Trophoblast cell (in vitro differentiated cells and primary cell): ENCODE results near the gene CAMKK1.

ENCODE experiments used
- DNase-seq, 2 donors: peaks; one replicate each; pipeline ENCODE4 v3.0.0-alpha.2; 2016
- H2AFZ ChIP-seq: 2 replicates; pipeline ENCODE4 v1.6.1; 2013; ENCODE audit warnings: low read length, moderate library complexity, mild to moderate bottlenecking; ENCODE audit not compliant: insufficient read depth, poor library complexity
- H2AK5ac ChIP-seq: 2 replicates; pipeline ENCODE4 v1.6.1; 2013; ENCODE audit warnings: mild to moderate bottlenecking, low read length
- H2BK120ac ChIP-seq: 2 replicates; pipeline ENCODE4 v1.6.1; 2013; ENCODE audit warnings: low read length, mild to moderate bottlenecking, moderate library complexity; ENCODE audit not compliant: insufficient read depth, poor library complexity
- H2BK12ac ChIP-seq: 2 replicates; pipeline ENCODE4 v1.6.1; 2013; ENCODE audit warnings: mild to moderate bottlenecking, low read length, moderate library complexity
- H2BK5ac ChIP-seq: 2 replicates; pipeline ENCODE4 v1.6.1; 2013; ENCODE audit warnings: low read length, low read depth, moderate library complexity, mild to moderate bottlenecking; ENCODE audit not compliant: poor library complexity
- H3K14ac ChIP-seq: 2 replicates; pipeline ENCODE4 v1.6.1; 2013; ENCODE audit warnings: mild to moderate bottlenecking, low read length
- H3K18ac ChIP-seq: 2 replicates; pipeline ENCODE4 v1.6.1; 2013; ENCODE audit warnings: mild to moderate bottlenecking, low read length
- H3K23ac ChIP-seq: 2 replicates; pipeline ENCODE4 v1.6.1; 2013; ENCODE audit warnings: low read length
- H3K27ac ChIP-seq: 2 replicates; pipeline ENCODE4 v1.5.1; 2013; ENCODE audit warnings: low read depth, mild to moderate bottlenecking, inconsistent platforms, low read length, moderate library complexity
- H3K27me3 ChIP-seq: 2 replicates; pipeline ENCODE4 v1.6.1; 2013; ENCODE audit warnings: inconsistent platforms, mild to moderate bottlenecking, low read length, moderate library complexity; ENCODE audit not compliant: insufficient read depth
- H3K36me3 ChIP-seq, 2 experiments: 1 replicate in 1 of 2; 2 replicates in 1 of 2; pipeline ENCODE4 v1.6.1; 2013; ENCODE audit warnings: low read length in 2 of 2, mild to moderate bottlenecking in 2 of 2, moderate library complexity in 1 of 2; ENCODE audit not compliant: insufficient read depth in 2 of 2, control insufficient read depth in 1 of 2
- H3K4ac ChIP-seq: 2 replicates; pipeline ENCODE4 v1.6.1; 2013; ENCODE audit warnings: low read depth, mild to moderate bottlenecking, low read length, moderate library complexity
- H3K4me1 ChIP-seq, 2 experiments: 1 replicate in 1 of 2; 2 replicates in 1 of 2; pipeline ENCODE4 v1.6.1; 2013; ENCODE audit warnings: low read length in 2 of 2, mild to moderate bottlenecking in 2 of 2, moderate library complexity in 1 of 2; ENCODE audit not compliant: insufficient read depth in 2 of 2, control insufficient read depth in 1 of 2
- H3K4me2 ChIP-seq: 2 replicates; pipeline ENCODE4 v1.6.1; 2013; ENCODE audit warnings: inconsistent platforms, mild to moderate bottlenecking, low read length, moderate library complexity
- H3K4me3 ChIP-seq: 2 replicates; pipeline ENCODE4 v1.5.1; 2013; ENCODE audit warnings: mild to moderate bottlenecking, low read depth, low read length, inconsistent platforms
- H3K79me1 ChIP-seq: one replicate; pipeline ENCODE4 v1.6.1; 2013; ENCODE audit warnings: low read length
- H3K79me2 ChIP-seq: 2 replicates; pipeline ENCODE4 v1.6.1; 2013; ENCODE audit warnings: low read length, mild to moderate bottlenecking; ENCODE audit not compliant: control insufficient read depth, insufficient read depth, poor library complexity
- H3K9ac ChIP-seq: 2 replicates; pipeline ENCODE4 v1.6.1; 2013; ENCODE audit warnings: mild to moderate bottlenecking, low read length
- H3K9me3 ChIP-seq: 2 replicates; pipeline ENCODE4 v1.6.1; 2013; ENCODE audit warnings: low read depth, mild to moderate bottlenecking, control low read depth, inconsistent platforms, low read length; ENCODE audit not compliant: insufficient read depth
- H4K12ac ChIP-seq: 2 replicates; pipeline ENCODE4 v1.6.1; 2013; ENCODE audit warnings: low read depth, mild to moderate bottlenecking, low read length, moderate library complexity
- H4K8ac ChIP-seq: 2 replicates; pipeline ENCODE4 v1.6.1; 2013; ENCODE audit warnings: low read depth, mild to moderate bottlenecking, low read length, moderate library complexity
- H4K91ac ChIP-seq: one replicate; pipeline ENCODE4 v1.6.1; 2013; ENCODE audit warnings: low read depth, mild to moderate bottlenecking, low read length, moderate library complexity
- WGBS: extraction: QIAGEN DNeasy Blood & Tissue Kit; methylation state at CpG from one replicate; pipeline ENCODE4 v1.1.7; 2013; ENCODE audit warnings: missing lambda C conversion rate; ENCODE audit not compliant: insufficient read length, insufficient coverage; ENCODE audit errors: extremely low coverage; 5-methylcytosine and 5-hydroxymethylcytosine counted together

The CAMKK1 gene

DNA sequence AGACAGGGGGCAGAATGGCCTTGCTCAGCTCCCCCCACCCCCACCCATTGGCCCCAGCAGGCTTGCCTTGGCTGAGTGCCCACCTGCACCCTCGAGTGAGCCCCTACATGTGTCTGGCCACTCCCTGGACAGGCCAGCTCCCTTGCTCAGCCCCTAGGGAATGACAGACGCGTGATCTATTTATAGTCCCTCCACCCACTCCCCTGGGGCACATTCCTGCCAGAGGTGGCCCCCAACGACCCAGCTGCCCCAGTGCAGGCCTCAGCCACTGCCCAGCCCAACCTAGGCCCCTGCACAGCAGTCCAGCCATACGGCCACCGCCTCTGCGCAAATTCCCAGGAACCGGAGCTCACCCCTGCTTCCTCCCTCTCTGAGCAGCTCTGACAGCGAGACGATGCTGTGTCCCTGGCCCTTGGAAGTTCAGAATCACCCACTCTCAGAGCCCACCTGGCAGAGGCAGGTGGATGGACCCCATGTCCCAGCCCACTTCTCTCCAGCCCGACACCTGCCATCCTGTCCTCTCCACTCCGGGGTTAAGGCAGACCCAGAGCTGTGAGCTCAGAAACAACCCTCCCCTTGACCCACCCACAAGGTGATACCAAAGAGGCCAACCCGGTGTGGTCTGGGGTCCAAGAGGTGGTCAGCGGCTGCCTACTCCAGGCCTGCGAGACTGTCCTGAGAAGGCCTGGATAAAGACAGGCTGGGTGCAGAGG lies 34.9 kb upstream of the CAMKK1 start:
- H3K4me2 ChIP-seq, result no peak overlapping the region
- H3K36me3 ChIP-seq, result no peaks in the 10 kb centered on the region
- H2AK5ac ChIP-seq, result no peak overlapping the region
- H2BK12ac ChIP-seq, result no peak overlapping the region
- H4K8ac ChIP-seq, result no peak overlapping the region
- no peak overlapping the region for H2BK120ac ChIP-seq
- H2AFZ ChIP-seq, result no peak overlapping the region
- DNase-seq, result no peak
- no peak overlapping the region for H3K18ac ChIP-seq
- H2BK5ac ChIP-seq, result no peak overlapping the region
- no peak overlapping the region for H3K9ac ChIP-seq
- H3K27ac ChIP-seq, result no peak overlapping the region
- H3K79me2 ChIP-seq, result no peaks in the 10 kb centered on the region
- peaks cover 7 to 8% of the 10 kb centered on the region in 2 experiments for H3K4me1 ChIP-seq
- no CpG with 5 or more reads among the region's 15 CpGs for WGBS
- no peaks in the 10 kb centered on the region for H3K27me3 ChIP-seq
- no peaks in the 10 kb centered on the region for H3K9me3 ChIP-seq
- no peak overlapping the region for H4K91ac ChIP-seq
- no peak overlapping the region for H3K23ac ChIP-seq
- no peak overlapping the region for H3K4me3 ChIP-seq
- no peak overlapping the region for H3K14ac ChIP-seq
- no peak overlapping the region for H4K12ac ChIP-seq
- no peak overlapping the region for H3K4ac ChIP-seq
- no peaks in the 10 kb centered on the region for H3K79me1 ChIP-seq

DNA sequence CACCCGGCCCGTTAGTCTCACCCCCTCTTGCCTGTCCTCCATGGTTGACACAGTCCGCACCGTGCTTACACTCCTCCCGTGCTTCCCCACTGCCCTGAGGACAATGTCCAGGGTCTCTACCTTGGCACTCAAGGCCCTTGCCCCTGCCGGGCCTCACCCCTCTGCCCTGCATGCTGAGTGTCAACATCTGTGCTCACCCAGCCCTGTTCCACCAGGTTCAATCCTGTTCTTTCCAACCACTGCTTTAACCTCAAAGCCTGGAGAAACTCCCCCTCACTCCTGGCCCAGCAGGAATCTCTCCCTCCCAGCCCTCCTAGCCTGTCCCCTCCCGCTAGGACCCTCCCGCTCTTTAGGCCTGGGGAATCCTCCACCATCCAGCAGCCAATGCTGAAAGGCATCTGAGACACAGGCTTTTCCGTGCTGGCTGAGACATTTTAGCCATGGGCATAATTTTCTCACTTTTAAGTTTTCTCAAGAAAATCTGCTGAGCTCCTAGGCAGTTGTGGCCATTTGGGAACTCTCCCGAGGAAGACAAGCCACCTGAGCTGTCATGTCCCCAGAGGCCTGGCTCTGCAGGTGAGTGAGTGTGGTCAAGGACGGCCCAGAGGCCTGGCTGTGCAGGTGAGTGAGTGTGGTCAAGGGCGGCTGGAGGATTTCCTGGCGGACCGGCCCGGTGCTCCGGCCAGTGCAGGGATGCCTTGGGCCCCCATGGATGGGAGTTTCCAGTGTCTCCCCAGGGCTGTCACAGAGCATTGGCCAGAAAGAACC lies 34.2 kb upstream of the CAMKK1 start:
- Histone ChIP-seq H2AK5ac (no peak overlapping the region), H3K4me1 (peaks cover 7 to 8% of the 10 kb centered on the region in 2 experiments), H4K8ac (no peak overlapping the region), H3K14ac (no peak overlapping the region), H4K12ac (no peak overlapping the region), H3K4ac (no peak overlapping the region), H3K36me3 (no peaks in the 10 kb centered on the region), H2BK120ac (no peak overlapping the region), H3K79me2 (no peaks in the 10 kb centered on the region), H3K4me2 (no peak overlapping the region), H3K9me3 (no peaks in the 10 kb centered on the region), H3K23ac (no peak overlapping the region), H2BK12ac (no peak overlapping the region), H3K27ac (no peak overlapping the region), H3K27me3 (no peaks in the 10 kb centered on the region), H4K91ac (no peak overlapping the region), H3K4me3 (no peak overlapping the region), H3K9ac (no peak overlapping the region), H2BK5ac (no peak overlapping the region), H3K18ac (no peak overlapping the region), H2AFZ (no peak overlapping the region), H3K79me1 (no peaks in the 10 kb centered on the region)
- WGBS, result no CpG with 5 or more reads among the region's 16 CpGs
- DNase-seq, result no peak

DNA sequence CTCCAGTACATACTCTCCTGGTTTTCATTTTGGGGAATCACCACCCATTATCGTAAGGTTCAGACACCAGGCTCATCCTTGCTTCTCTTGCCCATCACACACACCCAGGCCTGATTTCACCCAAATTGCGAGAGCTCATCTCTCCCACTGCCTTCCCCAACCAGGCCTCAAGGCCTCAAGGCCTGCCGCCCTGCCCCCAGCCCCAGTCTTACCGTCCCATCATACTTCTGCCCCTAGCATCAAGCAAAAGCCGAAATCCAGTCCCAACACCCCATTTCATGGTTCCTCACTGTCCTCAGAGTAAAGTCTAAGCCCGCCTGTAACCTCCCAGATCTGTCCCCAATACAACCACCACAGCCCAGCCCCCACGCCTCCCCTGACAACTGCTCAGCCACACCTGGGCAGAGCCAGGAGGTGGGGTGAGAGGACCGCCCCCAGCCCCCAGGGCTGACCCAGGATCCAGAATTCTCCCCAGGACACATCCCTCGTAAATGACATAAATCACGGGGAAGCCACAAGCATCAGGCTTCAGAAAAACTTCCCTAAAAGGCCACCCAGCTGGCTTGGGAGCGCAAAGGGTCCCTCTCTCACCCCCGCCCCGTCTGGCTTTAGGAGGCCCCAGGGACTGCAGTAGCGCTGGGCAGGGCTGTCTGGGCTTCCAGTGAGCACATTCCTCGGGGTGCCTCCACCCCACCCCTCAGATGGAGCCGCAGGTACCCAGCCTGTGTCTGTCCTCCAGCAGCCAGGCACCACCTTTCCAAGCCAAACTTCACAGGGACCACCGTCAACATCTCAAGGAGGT lies 33.0 kb upstream of the CAMKK1 start:
- no peak overlapping the region for H3K27ac ChIP-seq
- H3K27me3 ChIP-seq, result no peaks in the 10 kb centered on the region
- no peaks in the 10 kb centered on the region for H3K9me3 ChIP-seq
- no peak overlapping the region for H3K9ac ChIP-seq
- no peaks in the 10 kb centered on the region for H3K79me2 ChIP-seq
- no peaks in the 10 kb centered on the region for H3K79me1 ChIP-seq
- no peak overlapping the region for H4K8ac ChIP-seq
- no peak overlapping the region for H2AK5ac ChIP-seq
- H3K4me1 ChIP-seq, result peaks cover 7 to 8% of the 10 kb centered on the region in 2 experiments
- no peak overlapping the region for H3K4ac ChIP-seq
- no peak overlapping the region for H4K91ac ChIP-seq
- H2BK120ac ChIP-seq, result no peak overlapping the region
- WGBS, result no CpG with 5 or more reads among the region's 17 CpGs
- no peak overlapping the region for H2BK12ac ChIP-seq
- H3K4me3 ChIP-seq, result no peak overlapping the region
- H2BK5ac ChIP-seq, result no peak overlapping the region
- H3K14ac ChIP-seq, result no peak overlapping the region
- DNase-seq, result no peak
- no peak overlapping the region for H3K18ac ChIP-seq
- H2AFZ ChIP-seq, result no peak overlapping the region
- H3K36me3 ChIP-seq, result no peaks in the 10 kb centered on the region
- H3K23ac ChIP-seq, result no peak overlapping the region
- no peak overlapping the region for H4K12ac ChIP-seq
- no peak overlapping the region for H3K4me2 ChIP-seq

DNA sequence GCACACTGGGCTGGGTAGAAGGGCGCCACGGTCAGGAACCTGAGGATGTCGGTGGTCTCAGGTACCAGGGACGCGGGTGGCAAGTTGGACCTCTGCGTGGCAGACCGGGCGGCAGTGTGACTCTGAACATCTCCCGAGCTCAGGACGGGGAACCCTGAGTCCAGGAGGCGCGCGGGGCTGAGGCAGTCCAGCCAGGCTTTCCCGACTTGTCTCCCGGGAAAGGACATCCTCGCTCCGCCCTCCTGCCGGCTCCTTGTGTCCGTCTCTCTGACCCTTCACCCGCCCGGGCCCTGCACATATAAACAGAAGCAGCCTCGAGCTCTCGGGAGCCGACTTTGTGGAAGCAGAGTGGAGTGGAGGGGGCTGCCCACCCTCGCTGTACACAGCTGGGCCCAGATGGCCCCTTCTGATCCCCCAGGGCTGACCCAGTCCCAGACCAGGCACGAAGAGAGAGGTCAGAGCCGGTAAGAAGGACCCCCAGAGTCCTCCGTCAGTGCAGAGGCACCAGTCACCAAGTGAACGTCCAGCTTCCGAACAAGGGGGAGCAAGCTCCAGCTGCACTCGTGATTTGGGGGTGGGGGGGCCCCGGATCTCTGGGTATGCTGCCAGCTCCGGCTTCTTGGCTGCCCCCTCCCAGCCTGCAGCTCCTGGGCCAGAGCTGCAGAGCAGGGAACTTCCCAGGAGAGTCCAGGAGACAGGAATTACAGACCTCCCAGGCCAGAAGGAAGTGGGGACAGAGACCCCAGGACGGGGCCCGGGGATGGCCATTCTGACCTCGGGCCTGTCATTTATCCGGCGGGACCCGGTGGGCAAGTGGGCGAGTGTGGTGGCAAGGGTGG lies 31.9 kb upstream of the CAMKK1 start:
- Histone ChIP-seq H3K79me2 (no peaks in the 10 kb centered on the region), H3K14ac (no peak overlapping the region), H2BK12ac (no peak overlapping the region), H4K8ac (no peak overlapping the region), H2BK5ac (no peak overlapping the region), H2AK5ac (no peak overlapping the region), H3K9ac (no peak overlapping the region), H3K4me1 (peaks cover 7 to 8% of the 10 kb centered on the region in 2 experiments), H3K4me3 (no peak overlapping the region), H3K27me3 (no peaks in the 10 kb centered on the region), H3K36me3 (no peaks in the 10 kb centered on the region), H2BK120ac (no peak overlapping the region), H3K79me1 (no peaks in the 10 kb centered on the region), H3K18ac (no peak overlapping the region), H4K91ac (no peak overlapping the region), H3K27ac (no peak overlapping the region), H3K4me2 (no peak overlapping the region), H4K12ac (no peak overlapping the region), H3K4ac (no peak overlapping the region), H2AFZ (no peak overlapping the region), H3K23ac (no peak overlapping the region), H3K9me3 (no peaks in the 10 kb centered on the region)
- no peak for DNase-seq
- no CpG with 5 or more reads among the region's 40 CpGs for WGBS
